GM18867 (cell line): ENCODE measurements around the gene ZBTB16.

ENCODE experiments used
- ATAC-seq: cut with Tn5 transposase; IDR thresholded peaks from one replicate; pipeline ENCODE4 v1.9.1; 2021; ENCODE audit warnings: mild to moderate bottlenecking, moderate library complexity; ENCODE audit not compliant: unreplicated experiment

Gene ZBTB16

GRCh38 chr11:114125531-114125930, 66.0 kb downstream of the ZBTB16 start:
- no peak for ATAC-seq

- ATAC-seq = no peak
These were observed 66.4 kb downstream of the ZBTB16 start for GRCh38 chr11:114125959-114126358.

- no peak for ATAC-seq
These were observed 68.9 kb downstream of the ZBTB16 start for GRCh38 chr11:114128399-114128798.

GRCh38 chr11:114129142-114129541, 69.6 kb downstream of the ZBTB16 start:
- no peak for ATAC-seq

- ATAC-seq = no peak
These were observed 70.2 kb downstream of the ZBTB16 start for GRCh38 chr11:114129699-114130098.

- ATAC-seq = no peak
These were observed 70.6 kb downstream of the ZBTB16 start for GRCh38 chr11:114130115-114130576.

GRCh38 chr11:114130629-114131277, 71.2 kb downstream of the ZBTB16 start:
- ATAC-seq = no peak

GRCh38 chr11:114131461-114131864, 72.0 kb downstream of the ZBTB16 start:
- ATAC-seq = no peak

- ATAC-seq = no peak
These were observed 72.9 kb downstream of the ZBTB16 start for GRCh38 chr11:114132417-114132816.

GRCh38 chr11:114132944-114133394, 73.5 kb downstream of the ZBTB16 start:
- no peak for ATAC-seq

GRCh38 chr11:114133548-114134329, 74.2 kb downstream of the ZBTB16 start:
- no peak for ATAC-seq

- ATAC-seq = no peak
These were observed 75.4 kb downstream of the ZBTB16 start for GRCh38 chr11:114134870-114135269.

GRCh38 chr11:114135737-114136151, 76.2 kb downstream of the ZBTB16 start:
- no peak for ATAC-seq

- ATAC-seq = no peak
These were observed 77.5 kb downstream of the ZBTB16 start for GRCh38 chr11:114136686-114137640.

GRCh38 chr11:114137838-114138237, 78.3 kb downstream of the ZBTB16 start:
- no peak for ATAC-seq

- ATAC-seq = no peak
These were observed 78.9 kb downstream of the ZBTB16 start for GRCh38 chr11:114138411-114138810.

- ATAC-seq = no peak
These were observed 81.3 kb downstream of the ZBTB16 start for GRCh38 chr11:114140826-114141225.

GRCh38 chr11:114141863-114142580, 82.5 kb downstream of the ZBTB16 start:
- no peak for ATAC-seq

GRCh38 chr11:114142707-114143106, 83.2 kb downstream of the ZBTB16 start:
- no peak for ATAC-seq

GRCh38 chr11:114145166-114145775, 85.8 kb downstream of the ZBTB16 start:
- ATAC-seq = no peak
